ENCODE data around the gene UGT2B17. TPM values are rescaled to one million over a fixed set of nuclear protein-coding genes. Genes with fewer than 3 reads are reported as not detected.
"Not testable (repeated sequence)": the region's sequence is repeated elsewhere in the genome, so short reads cannot be mapped to it uniquely, and the experiment has no call there.

UGT2B17 gene
- total RNA-seq, 1 experiment from 2014 or later, result not detected

DNA sequence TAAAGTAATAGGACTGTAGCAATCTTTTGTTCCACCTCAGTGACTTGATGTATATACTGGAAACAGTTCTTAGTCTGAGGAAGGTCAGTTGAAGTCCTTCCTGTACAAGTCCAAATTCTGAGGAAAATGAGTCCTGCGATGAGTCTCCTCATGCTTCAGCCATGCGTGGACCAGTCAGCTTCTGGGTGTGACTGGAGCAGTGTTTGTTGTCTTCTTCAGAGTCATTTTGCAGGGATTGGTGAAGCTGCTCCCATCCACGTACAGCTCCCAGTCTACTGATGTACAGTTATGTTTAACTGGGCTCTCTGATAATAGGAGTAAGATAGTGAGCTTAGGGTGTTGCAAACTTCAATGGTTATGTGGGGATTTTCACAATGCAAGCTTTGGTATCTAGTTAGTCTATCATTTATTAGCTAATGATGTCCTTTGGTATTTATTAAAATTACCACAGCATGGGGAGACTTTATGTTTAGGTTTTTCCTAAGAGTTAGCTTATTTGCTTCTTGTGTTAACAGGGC is 3.4 kb downstream of the UGT2B17 start:
- DNase-seq, result no peak
- H3K27me3 Mint-ChIP-seq (ENCODE audit: unreplicated experiment), result no peaks in the 10 kb centered on the region
- intact Hi-C loops (cut with micrococcal nuclease; ENCODE audit: unreplicated experiment), result no loop called here
- peaks cover 15% of the 10 kb centered on the region for H3K4me1 Mint-ChIP-seq (ENCODE audit: low read depth, unreplicated experiment)
- CTCF ChIA-PET, result no interaction called here
- TF ChIP-seq, protein P1, sequence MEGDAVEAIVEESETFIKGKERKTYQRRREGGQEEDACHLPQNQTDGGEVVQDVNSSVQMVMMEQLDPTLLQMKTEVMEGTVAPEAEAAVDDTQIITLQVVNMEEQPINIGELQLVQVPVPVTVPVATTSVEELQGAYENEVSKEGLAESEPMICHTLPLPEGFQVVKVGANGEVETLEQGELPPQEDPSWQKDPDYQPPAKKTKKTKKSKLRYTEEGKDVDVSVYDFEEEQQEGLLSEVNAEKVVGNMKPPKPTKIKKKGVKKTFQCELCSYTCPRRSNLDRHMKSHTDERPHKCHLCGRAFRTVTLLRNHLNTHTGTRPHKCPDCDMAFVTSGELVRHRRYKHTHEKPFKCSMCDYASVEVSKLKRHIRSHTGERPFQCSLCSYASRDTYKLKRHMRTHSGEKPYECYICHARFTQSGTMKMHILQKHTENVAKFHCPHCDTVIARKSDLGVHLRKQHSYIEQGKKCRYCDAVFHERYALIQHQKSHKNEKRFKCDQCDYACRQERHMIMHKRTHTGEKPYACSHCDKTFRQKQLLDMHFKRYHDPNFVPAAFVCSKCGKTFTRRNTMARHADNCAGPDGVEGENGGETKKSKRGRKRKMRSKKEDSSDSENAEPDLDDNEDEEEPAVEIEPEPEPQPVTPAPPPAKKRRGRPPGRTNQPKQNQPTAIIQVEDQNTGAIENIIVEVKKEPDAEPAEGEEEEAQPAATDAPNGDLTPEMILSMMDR (IDR thresholded peaks at IDR 0.05; ENCODE audit: unreplicated experiment), result no peak
- no TSS peak for BruUV-seq (replicated peaks)
- no peaks in the 10 kb centered on the region for H3K36me3 Mint-ChIP-seq (ENCODE audit: insufficient read depth, unreplicated experiment)
- H3K4me3 Mint-ChIP-seq (ENCODE audit: low read depth, unreplicated experiment), result no peak overlapping the region
- no peak overlapping the region for H3K27ac Mint-ChIP-seq (ENCODE audit: unreplicated experiment)
- H3K9me3 Mint-ChIP-seq (ENCODE audit: low read depth, unreplicated experiment), result no peaks in the 10 kb centered on the region

DNA sequence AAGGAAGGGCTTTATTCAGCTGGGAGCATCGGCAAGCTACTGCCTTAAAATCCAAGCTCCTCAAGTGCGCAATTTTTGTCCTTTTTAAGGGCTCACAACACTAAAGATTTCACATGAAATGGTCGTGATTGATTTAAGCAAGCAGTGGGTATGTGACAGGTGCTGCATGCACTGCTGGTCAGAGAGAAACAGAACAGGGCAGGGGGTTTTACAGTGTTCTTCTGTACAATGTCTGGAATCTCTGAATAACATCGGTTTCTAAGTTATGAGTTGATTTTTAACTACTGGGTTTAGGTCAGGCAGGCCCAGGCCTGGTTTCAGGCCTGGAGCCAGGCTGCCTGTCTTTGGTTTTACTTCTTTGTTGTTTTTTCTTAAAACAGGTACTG is 6.0 kb downstream of the UGT2B17 start:
- Mint-ChIP-seq H3K4me3 (ENCODE audit: low read depth, unreplicated experiment) (no peak overlapping the region), H3K27ac (ENCODE audit: unreplicated experiment) (no peak overlapping the region), H3K27me3 (ENCODE audit: unreplicated experiment) (no peaks in the 10 kb centered on the region), H3K9me3 (ENCODE audit: low read depth, unreplicated experiment) (no peaks in the 10 kb centered on the region), H3K36me3 (ENCODE audit: insufficient read depth, unreplicated experiment) (no peaks in the 10 kb centered on the region), H3K4me1 (ENCODE audit: low read depth, unreplicated experiment) (peaks cover 18% of the 10 kb centered on the region)
- no TSS peak for BruUV-seq (replicated peaks)
- intact Hi-C loops (cut with micrococcal nuclease; ENCODE audit: unreplicated experiment), result no loop called here
- TF ChIP-seq, protein P1 (IDR thresholded peaks at IDR 0.05; ENCODE audit: unreplicated experiment), result no peak
- CTCF ChIA-PET, result no interaction called here
- DNase-seq, result no peak

DNA sequence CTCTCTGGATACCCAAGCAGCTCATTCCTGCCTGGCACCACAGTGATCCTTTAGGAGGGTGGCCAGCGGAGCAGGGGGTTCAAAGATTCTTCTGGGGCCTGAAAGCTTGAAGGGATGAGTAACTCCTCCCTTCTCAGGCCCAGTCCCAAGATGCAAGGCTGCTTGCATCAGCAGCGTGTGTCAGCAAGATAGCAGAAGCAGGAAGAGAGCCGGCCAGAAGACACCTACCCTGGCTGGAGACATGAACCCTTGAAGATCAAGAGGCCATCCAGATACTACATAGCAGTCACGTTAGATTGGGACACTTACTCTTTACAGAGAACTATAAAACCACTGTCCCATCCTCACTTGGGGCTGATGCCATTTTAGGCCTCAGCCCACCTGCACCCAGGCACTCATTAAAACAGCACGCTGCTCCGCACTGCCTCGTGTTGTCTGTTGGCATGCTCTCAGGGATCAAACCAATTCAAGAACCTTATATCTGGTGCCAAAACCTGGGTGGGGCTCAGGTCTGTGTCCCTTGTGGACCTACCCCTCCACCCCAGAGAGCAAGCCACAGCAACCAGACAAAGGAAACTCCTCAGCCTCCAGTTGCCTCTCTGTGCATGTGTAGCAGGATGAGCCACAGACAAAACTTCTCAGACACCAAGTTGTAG is 6.5 kb downstream of the UGT2B17 start:
- no peaks in the 10 kb centered on the region for H3K9me3 Mint-ChIP-seq (ENCODE audit: low read depth, unreplicated experiment)
- no TSS peak for BruUV-seq (replicated peaks)
- H3K27ac Mint-ChIP-seq (ENCODE audit: unreplicated experiment), result no peak overlapping the region
- no peaks in the 10 kb centered on the region for H3K36me3 Mint-ChIP-seq (ENCODE audit: insufficient read depth, unreplicated experiment)
- TF ChIP-seq, protein P1 (IDR thresholded peaks at IDR 0.05; ENCODE audit: unreplicated experiment), result no peak
- H3K4me3 Mint-ChIP-seq (ENCODE audit: low read depth, unreplicated experiment), result no peak overlapping the region
- H3K27me3 Mint-ChIP-seq (ENCODE audit: unreplicated experiment), result no peaks in the 10 kb centered on the region
- intact Hi-C loops (cut with micrococcal nuclease; ENCODE audit: unreplicated experiment), result no loop called here
- peaks cover 23% of the 10 kb centered on the region for H3K4me1 Mint-ChIP-seq (ENCODE audit: low read depth, unreplicated experiment)
- no peak for DNase-seq
- CTCF ChIA-PET, result interaction anchor here (0.6 kb wide), 1 partner anchor 67 kb away, joined by 3 read pairs; no protein-coding TSS in a partner anchor

DNA sequence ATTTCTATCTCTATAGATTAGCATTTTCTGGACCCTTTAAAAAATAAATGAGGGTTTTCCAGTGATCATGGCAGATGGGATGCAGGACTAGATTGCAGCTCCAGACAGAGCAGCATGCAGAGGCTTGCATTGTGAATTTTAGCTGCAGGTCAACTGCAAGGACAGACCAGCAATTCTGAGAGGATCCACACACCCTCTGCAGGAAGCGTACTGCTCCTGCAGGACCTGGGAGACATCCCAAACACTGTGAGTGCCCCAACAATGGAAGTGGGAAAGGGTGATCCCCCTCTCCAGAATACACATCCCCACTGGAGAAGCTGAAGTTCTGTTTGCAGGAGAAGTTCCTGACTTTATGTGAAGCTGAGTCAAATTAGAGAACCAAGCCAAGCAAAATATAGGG is 7.1 kb downstream of the UGT2B17 start:
- DNase-seq; H3K36me3 Mint-ChIP-seq (ENCODE audit: insufficient read depth, unreplicated experiment); H3K27me3 Mint-ChIP-seq (ENCODE audit: unreplicated experiment); H3K9me3 Mint-ChIP-seq (ENCODE audit: low read depth, unreplicated experiment); intact Hi-C loops (cut with micrococcal nuclease; ENCODE audit: unreplicated experiment); BruUV-seq (replicated peaks); H3K27ac Mint-ChIP-seq (ENCODE audit: unreplicated experiment); H3K4me3 Mint-ChIP-seq (ENCODE audit: low read depth, unreplicated experiment): not testable (repeated sequence)
- CTCF ChIA-PET, result interaction anchor here (0.6 kb wide), 1 partner anchor 66 kb away, joined by 3 read pairs; no protein-coding TSS in a partner anchor
- H3K4me1 Mint-ChIP-seq (ENCODE audit: low read depth, unreplicated experiment), result peaks cover 23% of the 10 kb centered on the region

DNA sequence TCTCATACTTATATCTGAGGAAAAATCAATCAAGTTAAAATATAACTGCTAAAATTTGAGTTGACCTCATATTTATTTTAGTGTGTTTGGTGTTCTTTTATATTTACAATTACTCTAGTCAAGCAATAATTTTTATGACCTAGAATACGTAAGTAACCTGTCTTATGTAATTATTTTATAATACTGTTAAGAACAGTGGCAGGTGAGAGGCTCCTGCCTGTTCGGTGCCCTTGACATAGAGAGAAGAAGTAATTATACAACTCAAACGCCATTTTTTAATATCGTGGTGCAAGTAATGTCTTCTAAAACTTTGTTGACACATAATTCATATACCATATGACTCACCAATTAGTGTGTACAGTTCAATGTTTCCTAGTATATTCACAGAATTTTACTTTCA is 7.6 kb downstream of the UGT2B17 start:
- not testable (repeated sequence) for DNase-seq; H3K27ac Mint-ChIP-seq (ENCODE audit: unreplicated experiment); BruUV-seq (replicated peaks)

DNA sequence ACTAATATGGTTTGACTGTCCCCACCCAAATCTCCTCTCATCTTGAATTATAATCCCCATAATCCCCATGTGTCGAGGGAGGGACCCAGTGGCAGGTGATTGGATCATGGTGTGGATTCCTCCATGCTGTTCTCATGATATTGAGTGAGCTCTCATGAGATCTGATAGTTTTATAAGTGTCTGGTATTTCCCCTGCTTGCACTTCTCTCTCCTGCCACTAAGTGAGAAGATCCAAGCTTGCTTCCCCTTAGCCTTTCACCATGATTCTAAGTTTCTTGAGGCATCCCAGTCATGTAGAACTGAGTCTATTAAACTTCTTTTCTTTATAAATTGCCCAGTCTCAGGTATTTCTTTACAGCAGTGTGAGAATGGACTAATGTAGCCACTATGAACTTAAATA is 9.8 kb downstream of the UGT2B17 start:
- CTCF ChIA-PET; H3K4me3 Mint-ChIP-seq (ENCODE audit: low read depth, unreplicated experiment); H3K36me3 Mint-ChIP-seq (ENCODE audit: insufficient read depth, unreplicated experiment); DNase-seq; H3K9me3 Mint-ChIP-seq (ENCODE audit: low read depth, unreplicated experiment); H3K27ac Mint-ChIP-seq (ENCODE audit: unreplicated experiment); BruUV-seq (replicated peaks); H3K27me3 Mint-ChIP-seq (ENCODE audit: unreplicated experiment); intact Hi-C loops (cut with micrococcal nuclease; ENCODE audit: unreplicated experiment): not testable (repeated sequence)
- peaks cover 23% of the 10 kb centered on the region for H3K4me1 Mint-ChIP-seq (ENCODE audit: low read depth, unreplicated experiment)

More for the DNA sequence above, 7.6 kb downstream of the UGT2B17 start:
- H3K4me3 Mint-ChIP-seq (ENCODE audit: low read depth, unreplicated experiment); H3K36me3 Mint-ChIP-seq (ENCODE audit: insufficient read depth, unreplicated experiment); intact Hi-C loops (cut with micrococcal nuclease; ENCODE audit: unreplicated experiment); H3K9me3 Mint-ChIP-seq (ENCODE audit: low read depth, unreplicated experiment); H3K27me3 Mint-ChIP-seq (ENCODE audit: unreplicated experiment); CTCF ChIA-PET: not testable (repeated sequence)
- H3K4me1 Mint-ChIP-seq (ENCODE audit: low read depth, unreplicated experiment), result peaks cover 23% of the 10 kb centered on the region

DNA sequence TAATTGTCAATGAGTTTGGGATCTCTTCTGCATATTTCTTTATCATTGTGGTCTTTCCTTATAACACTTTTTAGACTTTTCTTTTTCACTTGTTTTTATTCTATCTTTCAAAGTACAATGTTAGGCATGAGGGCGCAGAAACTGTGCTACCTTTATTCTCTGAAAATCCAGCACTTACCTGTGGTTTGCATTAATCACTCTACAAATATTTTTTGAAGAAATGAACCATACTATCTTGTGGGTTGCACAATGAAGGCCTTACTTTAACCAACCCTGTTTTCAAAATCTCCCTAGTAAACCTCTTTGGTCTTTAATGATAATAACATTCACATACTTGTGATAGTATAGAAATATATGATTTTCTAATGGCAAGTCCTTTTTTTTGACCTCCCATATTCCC is 11.0 kb downstream of the UGT2B17 start:
- H3K36me3 Mint-ChIP-seq (ENCODE audit: insufficient read depth, unreplicated experiment); BruUV-seq (replicated peaks); intact Hi-C loops (cut with micrococcal nuclease; ENCODE audit: unreplicated experiment); H3K9me3 Mint-ChIP-seq (ENCODE audit: low read depth, unreplicated experiment); H3K4me3 Mint-ChIP-seq (ENCODE audit: low read depth, unreplicated experiment); H3K27me3 Mint-ChIP-seq (ENCODE audit: unreplicated experiment); DNase-seq; H3K27ac Mint-ChIP-seq (ENCODE audit: unreplicated experiment); CTCF ChIA-PET: not testable (repeated sequence)
- H3K4me1 Mint-ChIP-seq (ENCODE audit: low read depth, unreplicated experiment), result peaks cover 17% of the 10 kb centered on the region
